ENCODE data around the gene WT1. TPM values are rescaled to one million over a fixed set of nuclear protein-coding genes. Genes with fewer than 3 reads are reported as not detected.

WT1 gene
- total RNA-seq, 1 donor from 2014 or later, result not detected

DNA sequence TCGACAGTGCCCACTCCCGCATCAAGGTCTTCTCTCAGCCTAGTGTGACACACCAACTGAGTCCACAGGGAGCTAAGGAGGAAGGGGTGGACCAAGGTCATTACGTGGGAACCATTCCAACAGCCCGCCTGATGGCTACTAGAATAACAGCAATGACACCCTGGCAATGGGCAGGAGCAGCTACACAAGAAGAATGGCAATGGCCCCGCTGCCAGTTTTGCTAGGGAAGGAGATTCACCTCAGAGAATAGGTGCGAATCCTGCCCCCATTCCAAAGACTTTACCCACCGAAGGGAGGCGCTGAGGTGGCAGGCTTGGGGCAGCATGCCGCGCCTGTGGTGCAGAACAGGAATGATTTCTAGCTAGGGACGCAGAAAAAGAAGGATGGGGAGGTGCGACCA is 9.1 kb downstream of the WT1 start:
- no peak overlapping the region for H3K27ac ChIP-seq

DNA sequence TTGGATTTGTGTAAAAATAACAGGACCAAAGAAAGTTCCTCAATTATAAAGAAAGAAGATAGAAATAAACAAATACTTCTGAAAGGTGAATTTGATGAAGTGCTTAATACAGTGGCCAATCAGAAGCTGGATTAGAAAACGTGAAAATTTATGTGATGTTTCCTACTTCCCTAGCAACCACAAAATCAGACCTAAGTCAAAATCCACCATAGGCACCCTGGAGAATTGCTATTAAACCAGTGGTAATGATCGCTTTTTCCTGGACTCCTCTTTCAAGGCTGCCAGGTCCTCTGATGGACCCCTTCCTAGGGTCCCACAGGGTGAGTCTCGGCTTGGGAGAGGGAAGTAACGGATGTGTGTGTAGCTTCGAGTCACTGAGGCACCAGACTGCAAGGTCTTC is 9.6 kb downstream of the WT1 start:
- peaks cover 7% of the 10 kb centered on the region for H3K27me3 ChIP-seq
- TF ChIP-seq, protein P1, sequence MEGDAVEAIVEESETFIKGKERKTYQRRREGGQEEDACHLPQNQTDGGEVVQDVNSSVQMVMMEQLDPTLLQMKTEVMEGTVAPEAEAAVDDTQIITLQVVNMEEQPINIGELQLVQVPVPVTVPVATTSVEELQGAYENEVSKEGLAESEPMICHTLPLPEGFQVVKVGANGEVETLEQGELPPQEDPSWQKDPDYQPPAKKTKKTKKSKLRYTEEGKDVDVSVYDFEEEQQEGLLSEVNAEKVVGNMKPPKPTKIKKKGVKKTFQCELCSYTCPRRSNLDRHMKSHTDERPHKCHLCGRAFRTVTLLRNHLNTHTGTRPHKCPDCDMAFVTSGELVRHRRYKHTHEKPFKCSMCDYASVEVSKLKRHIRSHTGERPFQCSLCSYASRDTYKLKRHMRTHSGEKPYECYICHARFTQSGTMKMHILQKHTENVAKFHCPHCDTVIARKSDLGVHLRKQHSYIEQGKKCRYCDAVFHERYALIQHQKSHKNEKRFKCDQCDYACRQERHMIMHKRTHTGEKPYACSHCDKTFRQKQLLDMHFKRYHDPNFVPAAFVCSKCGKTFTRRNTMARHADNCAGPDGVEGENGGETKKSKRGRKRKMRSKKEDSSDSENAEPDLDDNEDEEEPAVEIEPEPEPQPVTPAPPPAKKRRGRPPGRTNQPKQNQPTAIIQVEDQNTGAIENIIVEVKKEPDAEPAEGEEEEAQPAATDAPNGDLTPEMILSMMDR (IDR thresholded peaks at IDR 0.05), result no peak
- no peaks in the 10 kb centered on the region for H3K9me3 ChIP-seq
- no peaks in the 10 kb centered on the region for H3K36me3 ChIP-seq
- DNase-seq (ENCODE audit: low spot score in 2 of 2), result no peak
- intact Hi-C loops (cut with DNase I), result no loop called here
- no peak overlapping the region for H3K4me3 ChIP-seq
- H3K27ac ChIP-seq, result no peak overlapping the region
- H3K4me1 ChIP-seq, result no peaks in the 10 kb centered on the region

More for the DNA sequence above, 9.1 kb downstream of the WT1 start:
- Histone ChIP-seq H3K27me3 (peaks cover 7% of the 10 kb centered on the region), H3K4me1 (no peaks in the 10 kb centered on the region), H3K36me3 (no peaks in the 10 kb centered on the region), H3K4me3 (no peak overlapping the region), H3K9me3 (no peaks in the 10 kb centered on the region)
- DNase-seq (ENCODE audit: low spot score in 2 of 2), result no peak
- intact Hi-C loops (cut with DNase I), result no loop called here
- TF ChIP-seq, protein P1 (IDR thresholded peaks at IDR 0.05), result no peak

DNA sequence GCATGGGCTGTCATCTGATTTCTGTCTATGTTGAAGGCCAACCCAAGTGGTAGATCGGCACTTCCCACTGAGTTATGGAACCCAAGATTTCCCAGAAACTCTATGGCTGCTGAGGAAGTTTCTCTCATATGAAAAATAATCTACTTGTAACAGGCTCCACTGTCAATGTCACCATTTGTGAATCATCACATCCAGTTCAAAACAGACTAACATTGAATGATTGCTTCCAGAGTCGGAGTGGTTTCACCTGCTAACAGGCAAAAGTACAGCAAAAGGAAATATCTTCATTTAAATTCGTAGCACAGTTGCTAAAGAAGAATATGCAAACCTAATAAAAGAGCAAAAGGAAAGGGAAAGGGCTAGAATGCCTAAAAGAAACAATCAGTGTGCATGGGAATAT is 12.8 kb downstream of the WT1 start:
- Histone ChIP-seq H3K27ac (no peak overlapping the region), H3K9me3 (no peaks in the 10 kb centered on the region), H3K4me1 (no peaks in the 10 kb centered on the region), H3K27me3 (no peaks in the 10 kb centered on the region), H3K4me3 (no peak overlapping the region), H3K36me3 (no peaks in the 10 kb centered on the region)
- intact Hi-C loops (cut with DNase I), result no loop called here
- no peak for DNase-seq (ENCODE audit: low spot score in 2 of 2)
- TF ChIP-seq, protein P1 (IDR thresholded peaks at IDR 0.05), result no peak

DNA sequence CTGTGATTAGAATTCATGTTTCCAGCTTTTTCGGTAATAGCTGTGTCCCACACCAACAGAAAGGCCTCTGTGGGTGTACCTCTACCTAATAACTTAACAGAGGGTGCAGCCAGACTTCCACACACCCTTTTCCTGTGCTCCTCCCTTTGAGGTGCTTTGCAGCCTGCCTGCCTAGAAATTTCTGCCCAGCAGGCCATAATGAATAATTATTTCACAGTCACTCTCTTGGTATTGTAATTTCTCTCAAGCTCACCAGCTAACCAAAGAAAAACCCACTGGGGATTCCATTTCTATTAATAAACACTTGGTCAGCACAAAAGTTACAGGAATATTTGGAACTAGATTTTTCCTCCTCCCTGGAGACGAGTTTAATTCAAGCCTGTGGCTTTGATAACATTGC is 13.3 kb downstream of the WT1 start:
- Histone ChIP-seq H3K36me3 (no peaks in the 10 kb centered on the region), H3K9me3 (no peaks in the 10 kb centered on the region), H3K27me3 (no peaks in the 10 kb centered on the region), H3K27ac (no peak overlapping the region), H3K4me3 (no peak overlapping the region), H3K4me1 (no peaks in the 10 kb centered on the region)
- TF ChIP-seq, protein P1 (IDR thresholded peaks at IDR 0.05), result no peak
- no peak for DNase-seq (ENCODE audit: low spot score in 2 of 2)
- intact Hi-C loops (cut with DNase I), result no loop called here

DNA sequence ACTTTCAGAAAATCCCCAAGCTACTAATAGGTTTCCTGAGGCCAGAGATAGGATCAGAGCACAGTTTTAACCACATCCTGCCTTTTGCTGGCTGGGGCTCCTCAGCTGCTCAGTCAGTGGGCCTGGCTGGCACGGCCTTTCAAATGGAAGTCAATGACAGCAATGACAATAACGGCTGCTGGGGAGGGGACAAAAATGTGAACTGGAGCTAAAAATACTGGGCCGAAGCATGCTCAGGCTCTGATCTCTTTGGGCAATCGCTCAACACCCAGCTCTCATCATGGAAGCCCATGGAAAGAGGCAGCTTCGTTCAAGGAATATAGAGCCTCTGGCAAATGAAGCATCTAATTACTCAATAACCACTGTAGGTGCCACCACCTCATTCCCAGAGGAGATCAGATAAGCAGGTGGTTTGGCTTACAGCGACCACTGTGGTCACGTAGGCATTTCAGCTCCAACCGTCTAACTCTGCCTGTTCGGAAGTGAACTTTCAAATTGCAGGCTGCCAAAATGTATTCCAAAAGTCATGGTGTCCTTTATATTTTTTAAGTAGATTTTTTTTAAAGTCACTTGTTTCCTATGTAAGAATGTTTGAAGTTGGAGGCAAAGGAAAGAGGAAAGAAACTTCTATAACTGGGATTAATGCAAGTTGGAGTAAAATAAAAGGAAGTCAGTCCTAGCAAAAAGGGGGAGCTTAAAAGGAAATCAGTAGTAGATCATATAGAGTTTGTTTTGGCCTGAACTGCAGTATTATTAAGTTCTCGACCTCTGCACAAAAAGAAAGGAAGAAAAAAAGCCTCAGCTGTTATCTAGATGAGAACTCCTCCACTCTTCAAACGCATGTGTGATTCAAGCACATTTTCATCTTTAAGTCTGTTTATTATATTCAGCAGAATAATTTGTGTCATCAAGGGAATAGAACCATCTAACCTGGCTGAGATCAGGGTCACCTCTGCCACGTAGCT is 14.1 kb downstream of the WT1 start:
- no peaks in the 10 kb centered on the region for H3K36me3 ChIP-seq
- H3K4me1 ChIP-seq, result no peaks in the 10 kb centered on the region
- H3K27ac ChIP-seq, result no peak overlapping the region
- no peaks in the 10 kb centered on the region for H3K27me3 ChIP-seq
- no peak for DNase-seq (ENCODE audit: low spot score in 2 of 2)
- H3K9me3 ChIP-seq, result no peaks in the 10 kb centered on the region
- intact Hi-C loops (cut with DNase I), result no loop called here
- H3K4me3 ChIP-seq, result no peak overlapping the region
- TF ChIP-seq, protein P1 (IDR thresholded peaks at IDR 0.05), result no peak
